Endothelial cell of umbilical vein (primary cell): ENCODE results near the gene PTPN14. TPM values are rescaled to one million over a fixed set of nuclear protein-coding genes. Genes with fewer than 3 reads are reported as not detected.

Experiments used
- BruUV-seq: library from RNA; stranded (reverse); fragments of 400-500 nt; replicated peaks from 2 replicates; lab custom pipeline; 2021; lab: Mats Ljungman, UMichigan
- CTCF ChIA-PET: fragments of 300-600, 350-600 bp; sonication (Branson Sonifier 250); formaldehyde crosslinking; loops from one replicate; lab custom pipeline; 2021; ENCODE audit warnings: antibody characterized with exemption, inconsistent platforms; lab: Charles Lee
- POLR2A ChIA-PET: fragments of 300-600, 350-600 bp; sonication (Branson Sonifier 250); formaldehyde crosslinking; loops from one replicate; lab custom pipeline; 2021; ENCODE audit warnings: antibody characterized with exemption, inconsistent platforms; lab: Charles Lee
- DNase-seq: peaks from one replicate; pipeline ENCODE4 v3.0.0-alpha.2; 2011; ENCODE audit warnings: low read depth, low spot score
- FAIRE-seq: peaks from 2 replicates; lab custom pipeline; 2011; peaks lifted over from hg19 to GRCh38; lab: Jason Lieb, UNC
- H2AFZ ChIP-seq: 2 replicates; pipeline ENCODE4 v1.6.0; 2012; ENCODE audit warnings: low read depth, low read length, control low read depth, inconsistent platforms
- H3K27ac ChIP-seq: 2 replicates; pipeline ENCODE4 v1.5.1; 2011; ENCODE audit warnings: low read depth, mild to moderate bottlenecking, control low read depth, low read length, moderate library complexity; ENCODE audit not compliant: insufficient read depth
- H3K27me3 ChIP-seq, 2 experiments: 2 replicates each; pipeline versions ENCODE4 v1.6.0 to v1.6.1; 2011; ENCODE audit warnings: low read length in 2 of 2, mixed read lengths in 1 of 2; ENCODE audit not compliant: control insufficient read depth in 2 of 2, insufficient read depth in 2 of 2
- H3K36me3 ChIP-seq, 2 experiments: 2 replicates in 1 of 2; 3 replicates in 1 of 2; pipeline ENCODE4 v1.5.1; 2011; ENCODE audit warnings: low read length in 2 of 2, mild to moderate bottlenecking in 1 of 2, moderate library complexity in 1 of 2; ENCODE audit not compliant: control insufficient read depth in 2 of 2, insufficient read depth in 2 of 2; ENCODE audit errors: extremely low read depth in 1 of 2
- H3K4me1 ChIP-seq: 3 replicates; pipeline ENCODE4 v1.5.1; 2011; ENCODE audit warnings: mild to moderate bottlenecking, low read length; ENCODE audit not compliant: control insufficient read depth, insufficient read depth; ENCODE audit errors: extremely low read depth
- H3K4me2 ChIP-seq: 2 replicates; pipeline ENCODE4 v1.6.1; 2011; ENCODE audit warnings: low read length, control low read depth, mixed read lengths; ENCODE audit not compliant: insufficient read depth
- H3K4me3 ChIP-seq, 3 experiments: fragments of 200-600 bp in 1 of 3; sonication (generic), shearing (Covaris generic) in 1 of 3; replicated peaks in 1 of 3; 2 replicates each; pipeline ENCODE4 v1.5.1; 2011 to 2016; ENCODE audit warnings: control low read depth in 3 of 3, low read length in 3 of 3, mild to moderate bottlenecking in 2 of 3, inconsistent platforms in 1 of 3, low read depth in 1 of 3, moderate library complexity in 1 of 3; ENCODE audit not compliant: insufficient read depth in 1 of 3
- H3K79me2 ChIP-seq: 2 replicates; pipeline ENCODE4 v1.6.0; 2012; ENCODE audit warnings: low read length, inconsistent platforms; ENCODE audit not compliant: control insufficient read depth, insufficient read depth
- H3K9ac ChIP-seq: replicated peaks from 2 replicates; pipeline ENCODE3; 2011; ENCODE audit warnings: low read length, control low read depth; ENCODE audit not compliant: insufficient read depth; ENCODE audit errors: extremely low read depth
- H3K9me1 ChIP-seq: replicated peaks from 3 replicates; pipeline ENCODE4 v1.6.0; 2011; ENCODE audit warnings: mild to moderate bottlenecking, low read length; ENCODE audit not compliant: control insufficient read depth, insufficient read depth; ENCODE audit errors: extremely low read depth
- H3K9me3 ChIP-seq: replicated peaks from 2 replicates; pipeline ENCODE4 v1.5.1; 2012; ENCODE audit warnings: low read length, inconsistent platforms; ENCODE audit not compliant: control insufficient read depth, insufficient read depth
- H4K20me1 ChIP-seq: replicated peaks from 2 replicates; pipeline ENCODE3; 2011; ENCODE audit warnings: mild to moderate bottlenecking, low read length; ENCODE audit not compliant: control insufficient read depth, insufficient read depth; ENCODE audit errors: extremely low read depth
- EZH2 ChIP-seq: IDR thresholded peaks from 2 replicates; pipeline ENCODE4 v1.6.1; 2012; ENCODE audit warnings: borderline replicate concordance, low read depth, mild to moderate bottlenecking, moderate library complexity, low read length, inconsistent platforms; ENCODE audit not compliant: severe bottlenecking
- FOS ChIP-seq: IDR thresholded peaks from 2 replicates; pipeline ENCODE4 v1.6.1; 2011; ENCODE audit warnings: mild to moderate bottlenecking, low read length, moderate library complexity, borderline replicate concordance; ENCODE audit not compliant: insufficient read depth
- GATA2 ChIP-seq: IDR thresholded peaks from 2 replicates; pipeline ENCODE4 v1.7.0; 2011; ENCODE audit warnings: low read depth, mild to moderate bottlenecking, moderate library complexity, mixed read lengths, low read length; ENCODE audit not compliant: insufficient read length, insufficient read depth
- JUN ChIP-seq: IDR thresholded peaks from 2 replicates; pipeline ENCODE4 v1.6.1; 2011; ENCODE audit warnings: borderline replicate concordance, low read depth; ENCODE audit not compliant: insufficient read length, insufficient read depth
- MYC ChIP-seq: IDR thresholded peaks from one replicate; pipeline ENCODE4 v1.6.1; 2011; ENCODE audit warnings: mild to moderate bottlenecking, low read depth, low read length
- POLR2A ChIP-seq: IDR thresholded peaks from 2 replicates; pipeline ENCODE4 v1.6.1; 2012; ENCODE audit warnings: low read depth, mild to moderate bottlenecking, control low read depth, low read length
- POLR2AphosphoS5 ChIP-seq: IDR thresholded peaks from 2 replicates; pipeline ENCODE4 v1.6.1; 2012; ENCODE audit warnings: low read depth, mild to moderate bottlenecking, control low read depth, low read length, moderate library complexity; ENCODE audit not compliant: insufficient read depth
- dilution Hi-C: fragments of 300-500 bp; cut with MboI; formaldehyde crosslinking; loops from one replicate; pipeline ENCODE4 v1.15.0; 2019; ENCODE audit warnings: low sequenced_read_pairs; ENCODE audit not compliant: extremely low pct_ligation_motif_present
- intact Hi-C: fragments of 100-400 bp; cut with micrococcal nuclease; formaldehyde crosslinking; loops from one replicate; pipeline ENCODE4 v1.10.0; 2022
- polyA plus RNA-seq, 4 experiments: library from polyadenylated mRNA; depleted of rRNA in 3 of 4; stranded (reverse) in 3 of 4; unstranded in 1 of 4; fragments of >200 nt; gene quantifications; 2 replicates each; pipeline versions ENCODE4 v1.2.1 to v1.2.3, GENCODE V29; 2011 to 2012; ENCODE audit warnings: missing spikeins in 1 of 4
- total RNA-seq: library from RNA; stranded (reverse); gene quantifications from 2 replicates; pipeline ENCODE4 v1.2.3, GENCODE V29; 2021
- TF ChIP-seq, protein P1 (sequence below), 2 donors: IDR thresholded peaks; 1 replicate in 1 of 2; 2 replicates in 1 of 2; pipeline ENCODE4 v1.5.1; 2011; ENCODE audit warnings: low read length in 2 of 2, mild to moderate bottlenecking in 2 of 2, moderate library complexity in 2 of 2, control low read depth in 1 of 2, inconsistent platforms in 1 of 2, low read depth in 1 of 2; ENCODE audit not compliant: insufficient read depth in 1 of 2; ENCODE audit errors: extremely low read depth in 1 of 2
- TF ChIP-seq, protein P2 (sequence below): IDR thresholded peaks from 2 replicates; pipeline ENCODE4 v1.6.1; 2011; ENCODE audit not compliant: insufficient read depth, insufficient read length

The PTPN14 gene
- total and polyA plus RNA-seq, 2 donors (not counting 3 experiments of a cell fraction or from before 2014, with no cell fraction given), result 18.5 to 93.0 TPM

DNA sequence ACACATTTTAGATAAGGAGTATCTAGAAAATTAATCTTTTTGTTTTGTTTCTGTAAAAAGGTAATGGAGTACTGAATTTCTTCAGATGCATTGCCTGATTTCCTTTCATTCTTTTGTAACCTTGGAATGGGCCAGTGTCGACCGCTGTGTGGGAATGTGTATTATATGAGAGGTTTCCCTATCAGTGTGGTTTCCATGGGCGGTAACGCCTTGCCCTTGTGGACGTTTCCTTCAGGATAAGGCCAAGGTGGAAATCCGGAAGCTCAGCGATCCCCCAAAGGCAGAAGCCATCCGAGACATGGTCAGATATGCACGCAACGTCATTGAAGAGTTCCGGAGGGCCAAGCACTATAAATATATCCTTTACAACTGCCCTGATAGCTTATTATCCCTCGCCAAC lies 220.7 kb downstream of the PTPN14 start:
- dilution Hi-C loops, result loop anchor here (25.0 kb wide), 1 partner anchor 257 kb away; no protein-coding TSS in a partner anchor
- no peak for DNase-seq
- ChIA-PET POLR2A (interaction anchor here (1.1 kb wide), 1 partner anchor 116 kb away, joined by 3 read pairs; no protein-coding TSS in a partner anchor), CTCF (interaction anchor here (0.9 to 11.6 kb wide), 23 partner anchors 14 to 1196 kb away, joined by 3 to 671 read pairs (median 16); no protein-coding TSS in a partner anchor)
- H2AFZ ChIP-seq, result no peak overlapping the region
- H3K4me1 ChIP-seq, result peaks cover 9% of the 10 kb centered on the region
- no TSS peak for BruUV-seq
- no peaks in the 10 kb centered on the region for H3K9me3 ChIP-seq
- H4K20me1 ChIP-seq, result no peaks in the 10 kb centered on the region
- TF ChIP-seq EZH2 (no peak), MYC (no peak)
- no peak overlapping the region for H3K4me2 ChIP-seq
- H3K27me3 ChIP-seq, result no peaks in the 10 kb centered on the region
- no peak overlapping the region for H3K9ac ChIP-seq
- H3K79me2 ChIP-seq, result no peaks in the 10 kb centered on the region
- H3K4me3 ChIP-seq, result no peak overlapping the region
- intact Hi-C loops, result loop anchor here (5.0 kb wide), 3 partner anchors 343 to 1208 kb away; partner anchors contain the start of gene PROX1
- no peak for FAIRE-seq
- H3K9me1 ChIP-seq, result no peaks in the 10 kb centered on the region
- no peak overlapping the region for H3K27ac ChIP-seq
- no peaks in the 10 kb centered on the region for H3K36me3 ChIP-seq

DNA sequence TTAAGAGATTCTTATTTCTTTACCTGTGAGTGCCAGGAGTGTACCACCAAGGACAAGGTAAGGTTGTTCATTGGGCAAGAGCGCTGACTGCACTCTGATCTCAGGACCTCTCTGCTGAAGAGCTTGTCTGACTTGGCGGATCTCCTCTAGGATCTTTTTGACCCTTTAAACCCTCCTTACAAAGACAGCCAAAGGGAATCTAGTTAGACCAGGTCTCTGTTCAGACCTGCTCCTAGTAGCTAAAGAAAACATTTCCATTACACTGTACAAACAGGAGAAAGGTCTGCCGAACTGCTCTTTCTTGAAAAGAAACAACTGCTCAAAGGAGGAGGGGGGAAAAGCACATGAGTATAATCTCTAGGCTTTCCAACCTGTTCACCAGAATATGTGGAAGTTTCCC lies 221.2 kb downstream of the PTPN14 start:
- TF ChIP-seq, protein P1, sequence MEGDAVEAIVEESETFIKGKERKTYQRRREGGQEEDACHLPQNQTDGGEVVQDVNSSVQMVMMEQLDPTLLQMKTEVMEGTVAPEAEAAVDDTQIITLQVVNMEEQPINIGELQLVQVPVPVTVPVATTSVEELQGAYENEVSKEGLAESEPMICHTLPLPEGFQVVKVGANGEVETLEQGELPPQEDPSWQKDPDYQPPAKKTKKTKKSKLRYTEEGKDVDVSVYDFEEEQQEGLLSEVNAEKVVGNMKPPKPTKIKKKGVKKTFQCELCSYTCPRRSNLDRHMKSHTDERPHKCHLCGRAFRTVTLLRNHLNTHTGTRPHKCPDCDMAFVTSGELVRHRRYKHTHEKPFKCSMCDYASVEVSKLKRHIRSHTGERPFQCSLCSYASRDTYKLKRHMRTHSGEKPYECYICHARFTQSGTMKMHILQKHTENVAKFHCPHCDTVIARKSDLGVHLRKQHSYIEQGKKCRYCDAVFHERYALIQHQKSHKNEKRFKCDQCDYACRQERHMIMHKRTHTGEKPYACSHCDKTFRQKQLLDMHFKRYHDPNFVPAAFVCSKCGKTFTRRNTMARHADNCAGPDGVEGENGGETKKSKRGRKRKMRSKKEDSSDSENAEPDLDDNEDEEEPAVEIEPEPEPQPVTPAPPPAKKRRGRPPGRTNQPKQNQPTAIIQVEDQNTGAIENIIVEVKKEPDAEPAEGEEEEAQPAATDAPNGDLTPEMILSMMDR (IDR thresholded peaks at IDR 0.05; ENCODE audit: extremely low read depth in 1 of 2, insufficient read depth in 1 of 2, low read depth in 1 of 2, low read length in 2 of 2), result no peak
- no peak for TF ChIP-seq POLR2AphosphoS5
- no peak for TF ChIP-seq JUN
- TF ChIP-seq, protein P2, sequence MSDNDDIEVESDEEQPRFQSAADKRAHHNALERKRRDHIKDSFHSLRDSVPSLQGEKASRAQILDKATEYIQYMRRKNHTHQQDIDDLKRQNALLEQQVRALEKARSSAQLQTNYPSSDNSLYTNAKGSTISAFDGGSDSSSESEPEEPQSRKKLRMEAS, result no peak
- no peak for TF ChIP-seq POLR2A
- no peak for TF ChIP-seq MYC
- no peak for TF ChIP-seq FOS
- no peak for TF ChIP-seq EZH2
- TF ChIP-seq GATA2, result no peak
- Histone ChIP-seq H3K4me2 (no peak overlapping the region), H2AFZ (no peak overlapping the region), H3K9ac (no peak overlapping the region), H3K9me1 (no peaks in the 10 kb centered on the region), H3K36me3 (no peaks in the 10 kb centered on the region), H3K4me3 (no peak overlapping the region), H4K20me1 (no peaks in the 10 kb centered on the region), H3K27ac (no peak overlapping the region), H3K4me1 (peaks cover 9% of the 10 kb centered on the region), H3K27me3 (no peaks in the 10 kb centered on the region), H3K9me3 (no peaks in the 10 kb centered on the region), H3K79me2 (no peaks in the 10 kb centered on the region)
- no peak for FAIRE-seq
- no peak for DNase-seq
- no TSS peak for BruUV-seq
- CTCF ChIA-PET, result interaction anchor here (0.9 to 11.6 kb wide), 19 partner anchors 14 to 1205 kb away, joined by 3 to 671 read pairs (median 15); no protein-coding TSS in a partner anchor
- POLR2A ChIA-PET, result interaction anchor here (1.1 kb wide), 1 partner anchor 116 kb away, joined by 3 read pairs; no protein-coding TSS in a partner anchor
- dilution Hi-C loops, result loop anchor here (25.0 kb wide), 1 partner anchor 257 kb away; no protein-coding TSS in a partner anchor
- intact Hi-C loops, result loop anchor here (5.0 kb wide), 3 partner anchors 343 to 1208 kb away; partner anchors contain the start of gene PROX1
